K562 (cell line): ENCODE results near the gene ATP5F1D. TPM values are rescaled to one million over a fixed set of nuclear protein-coding genes. Genes with fewer than 3 reads are reported as not detected.

Experiments
- ASH1L ChIP-seq: fragments of 450-650 bp; IDR thresholded peaks from 2 replicates; pipeline ENCODE4 v1.6.1; 2018; ENCODE audit warnings: borderline replicate concordance, mild to moderate bottlenecking, low read depth; ENCODE audit not compliant: partially characterized antibody
- DMBX1 ChIP-seq: fragments of 250-450 bp; sonication (Bioruptor Pico); IDR thresholded peaks from 2 replicates; pipeline ENCODE4 v1.8.0; 2022; ENCODE audit warnings: inconsistent platforms, mild to moderate bottlenecking, moderate library complexity, borderline replicate concordance
- ELF2 ChIP-seq: fragments of 250-450 bp; sonication (Bioruptor Pico); IDR thresholded peaks from 2 replicates; pipeline ENCODE4 v1.5.0; 2021; ENCODE audit warnings: mild to moderate bottlenecking
- HCFC1 ChIP-seq: IDR thresholded peaks from 2 replicates; pipeline ENCODE4 v1.6.1; 2012; ENCODE audit warnings: low read depth, low read length, improper control_type of control experiment
- HNRNPK ChIP-seq: fragments of 200-400 bp; formaldehyde crosslinking; IDR thresholded peaks from one replicate; pipeline ENCODE4 v1.6.1; 2018; ENCODE audit warnings: mild to moderate bottlenecking, low read depth, low read length; ENCODE audit not compliant: poor library complexity, severe bottlenecking
- NFRKB ChIP-seq: fragments of 450-650 bp; IDR thresholded peaks from 2 replicates; pipeline ENCODE4 v1.6.1; 2016; ENCODE audit warnings: low read depth
- NONO ChIP-seq, 2 experiments: fragments of 200-400 bp in 1 of 2; fragments of 450-650 bp in 1 of 2; formaldehyde crosslinking in 1 of 2; IDR thresholded peaks; 2 replicates each; pipeline ENCODE4 v1.6.1; 2017; ENCODE audit warnings: low read depth in 2 of 2, mild to moderate bottlenecking in 2 of 2, moderate library complexity in 2 of 2, low read length in 1 of 2
- NR4A1 ChIP-seq, 2 experiments: fragments of 250-450 bp in 1 of 2; fragments of 450-650 bp in 1 of 2; sonication (Bioruptor Pico) in 1 of 2; IDR thresholded peaks; 2 replicates each; pipeline versions ENCODE4 v1.4.0 to v1.6.1; 2016 to 2020; ENCODE audit warnings: mild to moderate bottlenecking in 2 of 2, missing compliant biosample characterization in 1 of 2, missing genetic modification characterization in 1 of 2, moderate library complexity in 1 of 2
- VEZF1 ChIP-seq: fragments of 200-800 bp; sonication (Bioruptor generic); IDR thresholded peaks from 2 replicates; pipeline ENCODE4 v1.6.1; 2017; ENCODE audit warnings: missing genetic modification characterization, missing compliant biosample characterization
- YY1 ChIP-seq, 3 experiments: IDR thresholded peaks; 2 replicates each; pipeline ENCODE4 v1.6.1; 2011; ENCODE audit warnings: low read length in 2 of 3, mild to moderate bottlenecking in 2 of 3, moderate library complexity in 2 of 3, borderline replicate concordance in 1 of 3, control low read depth in 1 of 3, low read depth in 1 of 3; ENCODE audit not compliant: insufficient read depth in 3 of 3, insufficient replicate concordance in 2 of 3, control insufficient read depth in 1 of 3, insufficient read length in 1 of 3; ENCODE audit errors: extremely low read depth in 1 of 3
- ZFPM2 ChIP-seq: fragments of 250-450 bp; sonication (Bioruptor Pico); IDR thresholded peaks from 2 replicates; pipeline ENCODE4 v1.5.1; 2022; ENCODE audit warnings: mild to moderate bottlenecking
- ZNF239 ChIP-seq: fragments of 250-450 bp; sonication (Bioruptor Pico); IDR thresholded peaks from 2 replicates; pipeline ENCODE4 v1.4.0; 2020; ENCODE audit warnings: mild to moderate bottlenecking
- ZNF347 ChIP-seq: fragments of 450-650 bp; formaldehyde crosslinking; IDR thresholded peaks from 2 replicates; pipeline ENCODE4 v1.4.0; 2020; ENCODE audit warnings: low read depth, mild to moderate bottlenecking, moderate library complexity
- ZNF518B ChIP-seq: fragments of 250-450 bp; sonication (Bioruptor Pico); IDR thresholded peaks from 2 replicates; pipeline ENCODE4 v1.5.0; 2021; ENCODE audit warnings: mild to moderate bottlenecking, moderate library complexity
- ZNF592 ChIP-seq: fragments of 450-650 bp; IDR thresholded peaks from 2 replicates; pipeline ENCODE4 v1.6.1; 2017; ENCODE audit warnings: antibody characterized with exemption, mild to moderate bottlenecking
- polyA plus RNA-seq, 8 experiments: library from polyadenylated mRNA; depleted of rRNA in 4 of 8; stranded (reverse) in 5 of 8; unstranded in 3 of 8; fragments of >200 nt; fragmentation: Nextera tagmentation in 2 of 8; fragmentation: Illumina TruSeq in 1 of 8; extraction: Ambion mirVana in 2 of 8; extraction: Trizol in 1 of 8; gene quantifications; 2 replicates each; pipeline versions ENCODE4 v1.2.1 to v1.2.3, GENCODE V29; 2011 to 2014; ENCODE audit warnings: inconsistent platforms in 1 of 8, missing spikeins in 1 of 8
- total RNA-seq, 7 experiments: library from RNA; depleted of rRNA in 6 of 7; stranded (reverse); fragments of >200 nt in 6 of 7; fragmentation: Illumina TruSeq in 2 of 7; extraction: Trizol in 2 of 7; gene quantifications; 2 replicates each; pipeline versions ENCODE4 v1.2.1 to v1.2.3, GENCODE V29; 2011 to 2021; ENCODE audit warnings: low replicate concordance in 1 of 7

The ATP5F1D gene
- total and polyA plus RNA-seq, 9 of the 15 experiments (the other 6 are each of a cell fraction or from before 2014, with no cell fraction given) = 3.9 to 409 (median 36.8) TPM

GRCh38 chr19:1205114-1206099 is 36.1 kb upstream of the ATP5F1D start, which contains the start of gene STK11 (continued):
- TF ChIP-seq VEZF1 (peak; percentile 96), DMBX1 (CRISPR knock-in tag) (peak; percentile 75), NR4A1 (CRISPR knock-in tag; IDR thresholded peaks at IDR 0.05) (no peak), NR4A1 (tag; IDR thresholded peaks at IDR 0.05) (peak; percentile 69; the same call in 1 of the 2 replicates), NONO (IDR thresholded peaks at IDR 0.05; ENCODE audit: low read depth in 2 of 2, low read length in 1 of 2) (peak in 1 of 2 experiments; percentile 81; a peak in 3 of 4 replicates), HCFC1 (0 out of 2 replicates have a peak, but pooled peaks have one; percentile 45), ZNF239 (CRISPR knock-in tag) (peak; percentile 55; the same call in 1 of the 2 replicates), HNRNPK (peak; percentile 68), ZFPM2 (no peak), ZNF518B (no peak), ZNF592 (peak; percentile 69), ASH1L (peak; percentile 91), NFRKB (peak; percentile 65; the same call in 1 of the 2 replicates), ZNF347 (CRISPR knock-in tag) (no peak), YY1 (IDR thresholded peaks at IDR 0.05; ENCODE audit: borderline replicate concordance in 1 of 3, control insufficient read depth in 1 of 3, extremely low read depth in 1 of 3, insufficient read depth in 3 of 3, insufficient read length in 1 of 3, insufficient replicate concordance in 2 of 3, low read depth in 1 of 3, low read length in 2 of 3) (peak; percentile 83 to 98 (median 95)), ELF2 (CRISPR knock-in tag) (0 out of 2 replicates have a peak, but pooled peaks have one; percentile 45)
